HG03095 (cell line): Measurements from ENCODE around the gene GPD2.
"Not testable (repeated sequence)": the region's sequence is repeated elsewhere in the genome, so short reads cannot be mapped to it uniquely, and the experiment has no call there.

Experiments
- ATAC-seq: cut with Tn5 transposase; IDR thresholded peaks from one replicate; pipeline ENCODE4 v1.9.1; 2021; ENCODE audit warnings: moderate library complexity; ENCODE audit not compliant: unreplicated experiment

Gene GPD2

DNA sequence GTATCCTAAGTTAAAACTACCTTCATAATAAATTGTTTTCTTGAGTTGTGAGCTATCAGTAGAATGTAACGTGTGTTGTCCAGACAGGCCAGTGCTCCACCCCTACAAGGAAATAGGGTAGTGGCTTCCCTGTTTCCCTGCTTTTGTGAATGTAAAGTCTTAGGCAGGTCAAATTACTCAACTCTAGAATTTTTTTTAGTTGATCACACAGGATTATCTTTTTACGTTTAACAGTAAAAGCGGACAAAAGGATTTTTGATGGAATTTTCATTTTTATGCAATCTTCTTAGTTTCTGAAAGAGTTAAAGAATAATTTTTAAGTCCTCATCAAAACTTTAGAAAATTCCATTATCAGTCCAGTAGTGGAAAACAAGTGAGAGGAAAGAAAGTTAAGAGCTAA, 38.2 kb downstream of the GPD2 start:
- no peak for ATAC-seq

DNA sequence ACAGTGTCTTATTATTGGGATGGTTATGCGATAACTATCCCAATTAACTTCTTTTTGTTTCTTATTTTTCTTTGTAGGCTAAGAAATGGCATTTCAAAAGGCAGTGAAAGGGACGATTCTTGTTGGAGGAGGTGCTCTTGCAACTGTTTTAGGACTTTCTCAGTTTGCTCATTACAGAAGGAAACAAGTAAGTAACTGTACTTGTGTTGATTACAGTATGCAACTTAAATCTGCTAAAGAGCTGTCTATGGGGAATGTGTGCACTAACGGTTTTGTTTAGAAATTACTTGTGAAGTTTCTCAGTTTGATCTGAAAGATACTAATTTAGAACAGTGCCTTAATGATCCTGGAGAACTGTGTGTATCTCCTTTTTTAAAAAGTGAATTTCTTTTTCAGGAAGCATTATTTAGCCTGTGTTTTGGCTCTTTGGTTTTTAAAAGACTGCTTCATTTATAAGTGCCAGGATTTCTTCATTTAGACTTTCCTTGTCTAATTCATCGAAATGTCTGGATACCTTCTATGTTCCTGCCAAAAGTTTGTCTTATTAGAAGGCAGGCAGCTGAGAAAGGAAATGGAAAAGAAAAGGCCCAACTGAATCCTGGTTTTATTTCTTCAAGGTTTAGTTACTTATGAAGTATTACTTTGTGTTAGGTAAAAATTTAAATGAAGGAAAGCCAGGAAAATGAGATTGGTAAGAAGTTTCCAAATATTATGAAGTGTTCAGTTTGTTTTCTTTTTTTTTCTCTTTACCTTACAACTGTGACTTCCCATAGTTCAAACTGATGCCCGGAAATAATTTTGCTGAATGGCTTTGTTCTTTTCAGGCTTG, 40.1 kb downstream of the GPD2 start:
- peak; percentile 53 for ATAC-seq

DNA sequence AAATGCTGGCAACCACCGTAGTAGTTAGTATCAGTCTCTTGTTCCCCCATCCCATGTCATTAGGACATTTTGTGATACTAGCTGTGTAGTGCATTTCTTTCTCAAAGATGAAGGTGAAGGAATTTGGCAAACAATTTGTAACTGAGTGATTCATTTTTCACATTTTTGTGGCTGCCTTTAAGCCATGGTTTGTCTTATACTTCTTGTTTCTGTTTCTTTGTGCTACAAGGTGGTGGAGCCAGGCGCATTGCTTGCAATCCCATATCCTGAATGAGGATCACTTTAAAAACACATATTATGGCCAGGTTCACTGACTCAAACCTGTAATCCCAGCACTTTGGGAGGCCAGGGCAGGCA, 40.6 kb downstream of the GPD2 start:
- ATAC-seq = peak; percentile 67

DNA sequence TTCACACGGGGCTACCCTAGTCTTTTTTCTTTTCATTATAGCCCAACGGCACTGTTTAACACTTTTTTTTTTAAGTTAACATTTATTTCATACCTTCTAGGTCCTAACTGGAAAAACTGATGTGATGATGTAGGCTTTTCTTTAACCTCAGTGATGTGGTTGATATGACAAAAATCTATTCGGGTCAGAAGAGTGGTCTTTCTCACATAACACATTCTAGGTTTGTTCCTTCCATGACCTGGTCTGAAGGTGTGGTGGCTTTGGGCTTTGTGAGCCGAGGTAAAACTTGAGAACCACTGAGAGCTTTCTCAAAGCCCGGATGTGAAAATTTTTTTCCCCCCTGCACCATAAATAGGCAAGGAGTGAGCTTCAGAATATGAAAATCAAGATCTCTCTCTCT, 44.2 kb downstream of the GPD2 start:
- no peak for ATAC-seq

DNA sequence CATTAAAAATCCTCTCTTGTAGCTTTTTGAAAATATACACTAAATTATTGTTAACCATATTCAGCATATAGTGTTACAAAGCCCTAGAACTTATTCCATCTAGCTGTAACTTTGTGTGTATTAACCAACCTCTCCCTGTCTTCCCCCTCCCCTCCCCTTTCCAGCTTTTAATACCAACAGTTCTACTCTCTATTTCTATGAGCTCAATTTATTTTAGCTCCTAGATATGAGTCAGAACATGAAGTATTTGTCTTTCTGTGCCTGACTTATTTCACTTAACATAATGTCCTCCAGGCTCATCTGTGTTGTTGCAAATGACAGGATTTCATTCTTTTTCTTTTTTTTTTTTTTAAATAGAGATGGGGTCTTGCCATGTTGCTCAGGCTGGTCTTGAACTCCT, 45.1 kb downstream of the GPD2 start:
- no peak for ATAC-seq

DNA sequence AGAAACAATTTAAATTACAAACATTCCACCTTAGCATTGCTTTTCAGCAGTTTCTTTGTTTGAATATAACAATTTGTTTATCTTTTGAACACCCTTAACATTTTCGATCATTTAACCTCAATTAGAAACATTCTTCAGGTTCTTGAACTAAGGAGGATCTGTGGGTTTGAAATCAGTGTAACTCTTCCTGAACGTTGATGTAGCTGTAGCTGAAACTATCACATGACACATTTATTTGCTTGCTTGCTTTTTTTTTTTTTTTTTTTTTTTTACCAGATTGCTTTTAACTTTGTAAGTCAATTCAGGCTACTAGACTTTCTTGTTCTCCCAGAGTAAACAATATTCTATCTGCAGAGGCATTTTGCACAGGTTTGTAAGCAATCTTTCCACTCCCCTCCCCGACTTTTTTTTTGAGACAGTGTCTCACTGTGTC, 47.6 kb downstream of the GPD2 start:
- ATAC-seq = no peak

DNA sequence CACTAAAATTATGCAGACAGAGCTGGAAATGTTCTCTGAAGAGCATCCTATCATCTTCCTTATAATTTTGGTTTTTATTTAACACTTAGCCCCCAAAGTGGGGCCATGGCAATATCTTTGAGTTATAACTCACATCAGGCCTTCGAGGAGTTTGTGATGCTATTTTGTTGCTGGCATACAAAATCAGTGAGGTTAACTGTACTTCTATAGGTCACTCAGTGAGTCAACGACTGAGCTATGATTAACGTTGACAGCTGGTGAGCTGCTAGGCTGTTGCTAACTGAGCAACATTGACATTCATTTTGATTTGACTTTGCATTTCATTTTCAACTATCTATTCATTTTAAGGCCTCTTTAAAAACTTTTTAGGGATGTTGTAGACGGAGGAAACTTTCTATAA, 50.0 kb downstream of the GPD2 start:
- no peak for ATAC-seq

DNA sequence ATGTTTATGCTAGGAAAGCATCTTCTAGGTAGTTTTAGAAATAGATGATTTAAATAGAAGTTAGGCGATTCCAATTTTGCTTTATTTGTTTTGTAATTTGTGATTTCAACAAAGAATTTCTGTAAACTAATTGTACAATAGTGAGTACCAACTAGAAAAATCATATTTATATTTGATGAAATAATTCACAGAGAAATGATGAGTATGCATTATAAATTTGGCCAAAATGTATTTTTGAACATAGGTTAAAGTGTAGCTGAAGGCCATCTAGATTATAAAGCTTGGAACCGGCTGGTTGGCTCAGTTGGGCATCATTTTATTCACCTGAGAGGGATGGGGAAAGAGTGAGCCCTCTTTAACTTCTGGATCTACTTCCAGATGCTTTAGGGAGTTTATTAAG, 50.4 kb downstream of the GPD2 start:
- no peak for ATAC-seq

DNA sequence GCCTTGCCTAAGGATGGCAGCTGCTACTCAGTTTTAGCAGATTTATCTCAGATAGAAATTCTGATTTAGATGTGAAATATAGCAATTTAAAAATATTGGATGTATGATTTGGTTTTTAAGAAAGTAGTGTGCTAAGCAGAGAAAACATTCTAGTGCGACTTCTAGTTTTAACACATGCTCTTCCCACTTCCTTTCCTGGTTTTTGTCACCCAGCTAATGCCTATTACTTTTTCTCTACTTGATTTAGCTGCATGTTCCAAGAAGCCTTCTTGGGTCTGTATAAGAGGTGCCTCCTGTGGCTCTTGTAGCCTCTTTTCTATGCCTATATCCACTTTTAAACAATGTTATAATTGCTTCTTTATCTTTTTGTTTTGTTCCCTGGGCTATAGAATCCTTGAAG, 53.0 kb downstream of the GPD2 start:
- no peak for ATAC-seq

DNA sequence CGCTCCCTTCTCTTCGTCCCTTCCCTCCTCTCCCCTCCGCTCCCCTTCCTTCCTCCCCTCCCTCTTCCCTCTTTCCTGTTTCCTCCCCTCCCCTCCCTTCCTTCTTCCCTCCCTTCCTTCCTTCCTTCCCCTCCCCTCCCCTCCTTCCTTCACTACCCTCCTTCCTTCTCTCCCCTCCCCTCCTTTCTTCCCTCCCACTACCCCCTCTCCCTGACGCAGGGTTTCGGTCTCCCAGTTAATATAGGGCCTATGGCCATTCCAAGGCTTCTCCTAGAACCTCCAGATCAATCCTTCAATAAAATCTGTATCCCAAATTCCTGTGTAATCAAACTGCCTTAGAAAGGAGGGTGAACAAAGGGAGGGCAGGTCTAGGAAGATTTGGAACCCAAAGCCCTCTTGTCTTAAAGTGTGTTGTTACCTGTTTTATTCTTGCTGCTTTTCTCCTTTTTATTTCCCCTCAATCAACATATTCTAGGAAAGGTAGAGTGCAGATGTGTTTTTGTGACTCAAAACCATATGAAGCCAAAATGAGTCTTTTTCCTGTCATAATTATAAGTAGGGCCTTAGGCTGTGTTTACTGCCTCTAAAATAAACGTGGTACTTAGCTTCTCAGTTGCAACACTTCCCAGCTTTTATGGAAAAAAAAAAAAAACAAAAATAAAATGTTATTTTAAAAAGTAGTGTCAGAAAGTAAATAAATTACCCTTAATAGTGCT, 53.7 kb downstream of the GPD2 start:
- ATAC-seq = no peak

DNA sequence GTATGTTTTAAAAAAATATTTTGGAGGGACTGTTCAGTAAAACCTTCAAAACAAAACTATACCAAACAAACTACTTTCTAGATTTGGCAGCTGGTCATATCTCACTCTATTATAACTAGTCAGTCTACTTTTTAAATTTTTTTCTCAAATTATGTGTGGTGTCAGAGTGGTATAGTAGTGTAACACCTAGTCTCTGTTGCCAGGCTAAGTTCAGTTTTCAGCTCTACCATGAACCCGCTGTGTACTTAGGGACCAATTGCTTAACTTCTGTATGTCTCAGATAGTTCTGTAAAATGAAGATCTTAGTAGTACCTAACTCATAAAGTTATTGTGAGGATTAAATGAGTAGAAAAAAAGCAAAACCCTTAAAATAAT, 54.3 kb downstream of the GPD2 start:
- ATAC-seq = no peak

DNA sequence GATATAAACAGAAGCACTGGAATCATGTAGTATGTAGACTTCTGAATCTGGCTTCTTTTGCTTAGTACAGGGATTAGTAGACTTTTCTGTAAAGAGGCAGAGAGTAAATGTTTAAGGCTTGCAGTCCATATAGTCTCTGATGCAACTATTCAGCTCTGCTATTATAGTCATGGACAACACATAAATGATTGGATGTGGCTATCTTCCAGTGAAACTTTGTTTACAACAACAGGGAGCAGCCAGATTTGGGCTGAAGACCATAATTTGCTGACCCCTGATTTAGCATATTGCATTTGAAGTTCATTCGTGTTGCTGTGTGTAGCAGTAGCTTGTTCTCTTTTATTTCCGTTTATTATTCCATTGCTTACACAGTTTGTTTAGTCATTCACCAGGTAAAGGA, 55.0 kb downstream of the GPD2 start:
- ATAC-seq = no peak

DNA sequence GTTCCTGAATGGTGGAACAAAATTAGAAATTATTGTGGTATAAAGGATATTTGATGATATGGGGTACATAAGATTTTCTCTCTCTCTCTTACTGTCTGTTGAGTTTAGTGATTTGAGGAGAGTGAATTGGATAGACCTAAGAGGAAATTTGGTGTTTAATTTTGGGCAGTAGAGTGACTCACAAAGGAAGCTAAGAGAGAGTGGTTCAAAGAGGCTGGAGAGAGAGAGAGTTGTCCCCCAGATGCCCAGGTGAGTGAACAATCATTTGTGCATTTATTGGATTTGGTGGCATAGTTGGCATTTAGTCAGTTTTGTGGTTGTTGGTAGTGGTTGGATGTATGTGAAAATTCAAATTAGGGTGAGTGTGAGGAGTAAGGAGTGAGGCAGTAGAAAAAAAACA, 56.8 kb downstream of the GPD2 start:
- ATAC-seq = no peak

DNA sequence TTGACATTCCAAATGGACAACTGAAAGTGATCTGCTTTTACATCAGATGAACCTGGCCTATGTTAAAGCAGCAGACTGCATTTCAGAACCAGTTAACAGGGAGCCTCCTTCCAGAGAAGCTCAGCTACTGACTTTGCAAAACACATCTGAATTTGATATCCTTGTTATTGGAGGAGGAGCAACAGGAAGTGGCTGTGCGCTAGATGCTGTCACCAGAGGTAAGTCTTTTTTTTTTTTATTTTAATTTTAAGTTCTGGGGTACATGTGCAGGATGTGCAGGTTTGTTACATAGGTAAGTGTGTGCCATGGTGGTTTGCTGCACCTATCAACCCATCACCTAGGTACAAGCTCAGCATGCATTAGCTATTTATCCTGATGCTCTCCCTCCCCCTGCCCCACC, 59.8 kb downstream of the GPD2 start:
- not testable (repeated sequence) for ATAC-seq

DNA sequence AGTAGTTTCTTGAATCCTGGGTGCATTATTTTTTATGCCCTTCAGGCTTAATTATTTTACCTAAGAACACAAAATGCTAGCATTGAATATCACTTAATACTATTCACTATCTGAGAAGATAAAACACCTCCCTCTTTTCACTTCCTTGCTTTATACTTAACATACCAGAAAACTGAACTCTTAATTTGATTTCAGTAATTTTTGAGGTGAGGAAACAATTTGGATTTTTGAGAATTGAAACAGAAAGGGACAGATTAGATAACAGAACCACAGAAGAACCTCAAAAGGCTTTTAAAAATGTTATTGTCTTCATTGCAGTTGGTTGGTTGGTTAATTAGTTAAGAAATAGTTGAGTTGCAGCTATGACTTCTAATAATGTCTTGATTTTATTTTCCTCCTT, 69.5 kb downstream of the GPD2 start:
- ATAC-seq = peak; percentile 51

DNA sequence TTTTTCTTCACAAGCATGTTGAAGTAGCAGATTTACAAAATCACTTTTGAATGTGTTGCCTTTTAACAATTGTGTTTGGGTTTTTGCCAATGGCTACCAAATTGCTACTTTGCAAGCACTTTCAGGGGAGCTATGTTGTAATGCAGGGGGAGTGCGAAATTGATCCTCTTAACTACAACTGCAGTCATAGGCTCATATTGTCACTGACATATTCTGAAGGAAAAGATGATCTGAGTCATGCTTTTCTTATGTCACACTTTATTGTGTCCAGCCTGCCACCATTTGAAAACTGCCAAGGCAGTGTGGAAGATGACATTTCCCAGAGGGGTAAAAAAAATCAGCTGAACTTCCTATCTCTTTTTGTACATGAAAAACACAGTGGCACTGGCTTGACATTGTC, 74.9 kb downstream of the GPD2 start:
- ATAC-seq = no peak

DNA sequence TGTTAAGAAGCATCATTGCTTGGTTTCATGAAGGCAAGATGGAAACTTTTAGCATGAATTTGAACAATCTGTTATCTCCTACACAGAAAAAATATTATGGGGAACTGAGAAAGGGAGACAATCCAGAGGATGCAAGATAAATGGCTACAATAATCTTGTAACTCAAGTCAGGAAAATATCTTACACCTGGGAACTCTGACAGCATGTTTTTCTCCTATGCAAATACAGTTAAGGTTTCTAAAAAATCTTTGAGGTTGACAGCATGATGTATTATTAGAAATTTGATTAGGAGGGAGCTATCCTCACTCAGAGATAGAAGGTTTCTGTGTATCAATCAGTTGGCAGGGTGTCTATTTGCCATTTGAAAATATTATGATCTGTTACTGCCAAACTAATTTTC, 75.6 kb downstream of the GPD2 start:
- peak; percentile 55 for ATAC-seq

DNA sequence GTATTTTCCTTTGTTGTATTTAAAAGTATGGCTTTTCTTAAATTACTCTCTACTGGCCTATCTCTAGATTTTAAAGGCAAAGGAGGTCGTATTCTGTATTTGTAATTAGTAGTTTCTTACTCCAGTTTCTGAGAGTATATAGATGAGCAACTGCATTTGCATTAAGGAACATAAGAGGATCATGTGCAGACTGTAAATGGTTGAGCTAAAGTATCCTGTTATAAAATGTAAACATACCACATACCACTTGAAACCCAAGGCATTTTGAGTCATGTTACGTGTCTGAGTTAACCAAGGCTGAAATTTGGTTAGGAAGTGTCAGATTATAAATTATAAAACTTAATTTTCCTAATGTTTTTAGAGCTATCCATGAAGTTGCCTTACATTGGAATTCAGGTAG, 76.3 kb downstream of the GPD2 start:
- ATAC-seq = peak; percentile 45

DNA sequence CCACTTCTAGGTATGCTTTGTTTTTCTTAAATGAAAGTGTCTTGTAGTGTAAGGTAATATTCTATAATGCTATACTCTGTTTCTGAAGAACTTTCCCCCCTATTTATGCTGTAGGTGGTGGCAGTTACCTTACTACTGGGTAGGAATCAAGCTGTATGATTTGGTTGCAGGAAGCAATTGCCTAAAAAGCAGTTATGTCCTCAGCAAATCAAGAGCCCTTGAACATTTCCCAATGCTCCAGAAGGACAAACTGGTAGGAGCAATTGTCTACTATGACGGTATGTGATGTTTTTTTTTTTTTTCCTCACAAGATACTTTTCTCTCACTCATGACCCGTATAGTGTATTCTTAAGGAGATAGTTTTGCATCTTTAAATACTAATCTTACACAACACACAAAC, 77.0 kb downstream of the GPD2 start:
- no peak for ATAC-seq

DNA sequence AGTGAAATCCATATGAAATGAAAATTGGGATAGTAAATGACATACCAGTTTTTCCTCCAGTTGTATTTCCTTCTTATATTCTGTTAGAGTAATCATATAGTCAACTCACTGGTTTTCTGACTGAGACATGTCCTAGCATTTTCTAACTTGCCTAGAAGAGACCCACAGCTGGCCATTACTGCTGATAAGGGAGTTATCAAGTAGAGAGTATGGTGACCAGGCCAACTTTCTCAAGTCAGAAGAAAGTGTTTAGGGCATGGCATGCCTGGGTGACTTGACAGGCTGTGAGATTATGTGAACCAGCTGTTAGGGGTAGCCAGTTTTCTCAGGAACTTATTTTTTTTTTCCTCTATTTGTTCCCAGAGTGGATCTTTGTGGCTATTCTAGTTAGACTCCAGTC, 81.2 kb downstream of the GPD2 start:
- no peak for ATAC-seq

DNA sequence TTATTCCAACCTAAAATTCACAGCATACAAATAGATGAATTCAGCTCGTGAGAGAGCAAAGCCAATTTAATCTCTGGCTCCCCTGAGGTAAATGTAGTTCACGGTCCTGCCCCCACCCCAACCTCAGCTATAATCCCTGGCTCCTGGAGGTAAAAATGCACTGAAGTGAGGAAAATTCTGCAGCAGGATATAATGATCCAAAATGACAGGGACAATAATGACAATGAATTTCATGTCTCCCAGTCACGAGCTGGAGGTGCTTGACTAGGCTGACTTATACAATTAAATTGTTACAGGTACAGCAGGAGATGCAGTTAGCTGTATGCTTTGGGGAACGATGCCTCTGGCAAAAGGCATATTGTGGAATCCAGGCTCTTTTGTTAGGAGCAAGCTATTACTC, 82.0 kb downstream of the GPD2 start:
- ATAC-seq = no peak

DNA sequence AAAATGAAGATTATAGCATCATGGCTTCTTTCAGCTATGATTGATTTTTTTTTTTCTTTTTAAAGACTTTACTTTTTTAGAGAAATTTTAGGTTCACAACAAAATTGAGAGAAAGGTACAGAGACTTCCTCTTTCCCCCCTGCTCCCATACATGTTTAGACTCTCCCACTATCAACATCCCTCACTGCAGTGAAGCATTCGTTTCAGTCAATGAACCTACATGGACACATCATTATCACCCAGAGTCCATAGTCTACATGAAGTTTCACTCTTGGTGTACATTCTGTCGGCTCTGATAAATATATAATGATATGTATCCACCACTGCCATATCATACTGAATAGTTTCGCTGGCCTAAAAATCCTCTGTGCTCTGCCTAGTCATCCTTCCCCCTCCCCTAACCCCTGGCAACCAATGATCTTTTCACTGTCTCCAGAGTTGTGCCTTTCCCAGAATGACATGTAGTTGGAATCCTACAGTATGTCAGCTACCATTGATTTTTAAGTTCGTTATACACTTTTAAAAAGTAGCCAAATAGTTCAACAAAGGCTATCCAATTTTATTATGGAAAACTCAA, 86.8 kb downstream of the GPD2 start:
- no peak for ATAC-seq
